PFSK-1 (cell line): ENCODE data around the gene DNAH7.

Experiments
- FOXP2 ChIP-seq: optimal IDR thresholded peaks from 2 replicates; pipeline ENCODE3; 2011; ENCODE audit warnings: borderline replicate concordance, control low read depth, inconsistent platforms; ENCODE audit not compliant: insufficient read depth; ENCODE audit errors: extremely low read length, extremely low read depth
- POLR2AphosphoS5 ChIP-seq: IDR thresholded peaks from 2 replicates; pipeline ENCODE4 v1.6.1; 2012; ENCODE audit warnings: low read depth, mild to moderate bottlenecking, control low read depth, low read length, moderate library complexity
- REST ChIP-seq, 2 experiments: IDR thresholded peaks; 2 replicates each; pipeline versions ENCODE4 v1.6.1 to v1.8.0; 2011 to 2012; ENCODE audit warnings: low read depth in 2 of 2, low read length in 2 of 2, control low read depth in 1 of 2, inconsistent platforms in 1 of 2, mild to moderate bottlenecking in 1 of 2, moderate library complexity in 1 of 2; ENCODE audit not compliant: insufficient read depth in 1 of 2
- SIN3A ChIP-seq: IDR thresholded peaks from 2 replicates; pipeline ENCODE4 v1.6.1; 2012; ENCODE audit warnings: mild to moderate bottlenecking, low read length, moderate library complexity, borderline replicate concordance; ENCODE audit not compliant: insufficient read depth
- TAF1 ChIP-seq: IDR thresholded peaks from 2 replicates; pipeline ENCODE4 v1.6.1; 2012; ENCODE audit warnings: low read length, control low read depth, borderline replicate concordance; ENCODE audit not compliant: insufficient read depth

DNA sequence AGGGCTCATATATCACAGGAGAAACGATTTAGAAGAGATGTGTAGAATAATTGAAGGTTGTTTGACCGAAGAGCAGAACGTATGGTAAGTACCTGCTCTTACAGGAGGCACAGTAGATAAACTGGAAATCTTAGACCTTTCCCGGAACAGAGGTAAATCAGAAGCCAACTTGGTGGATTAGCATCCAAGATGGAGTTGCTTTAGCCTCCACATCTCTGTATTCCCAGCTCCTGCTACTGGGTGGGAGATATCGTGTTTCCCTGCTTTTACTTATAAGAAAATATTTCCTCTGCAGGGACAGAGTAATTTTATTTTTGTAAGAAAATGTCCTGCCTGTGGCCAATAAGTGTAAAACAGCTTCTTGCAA, 247.1 kb downstream of the DNAH7 start:
- no peak for TF ChIP-seq POLR2AphosphoS5
- no peak for TF ChIP-seq REST (IDR thresholded peaks at IDR 0.05; ENCODE audit: insufficient read depth in 1 of 2, low read depth in 2 of 2, low read length in 2 of 2)
- TF ChIP-seq TAF1, result no peak
- TF ChIP-seq SIN3A, result no peak
- TF ChIP-seq FOXP2, result no peak
